ENCODE data around the gene RABAC1. TPM values are rescaled to one million over a fixed set of nuclear protein-coding genes. Genes with fewer than 3 reads are reported as not detected.

RABAC1 gene
- total and polyA plus RNA-seq, 2 donors (not counting 3 experiments of a cell fraction or from before 2014, with no cell fraction given), result 178 to 591 TPM

DNA sequence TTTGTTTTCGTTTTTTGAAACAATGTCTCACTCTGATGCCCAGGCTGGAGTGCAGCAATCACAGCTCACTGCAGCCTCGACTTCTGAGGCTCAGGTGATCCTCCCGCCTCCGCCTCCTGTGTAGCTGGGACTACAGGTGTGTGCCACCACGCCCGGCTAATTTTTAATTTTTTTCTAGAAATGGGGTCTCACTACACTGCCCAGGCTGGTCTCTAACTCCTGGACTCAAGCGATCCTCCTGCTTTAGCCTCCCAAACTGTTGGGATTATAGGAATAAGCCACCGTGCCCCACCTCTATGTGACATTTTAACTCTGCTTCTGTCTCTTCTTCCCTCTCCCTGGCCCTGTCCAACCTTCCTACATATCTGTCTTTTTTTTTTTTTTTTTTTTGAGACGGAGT lies 29.8 kb upstream of the RABAC1 start:
- FAIRE-seq, result no peak
- BruUV-seq (replicated peaks), result no TSS peak
- H2AFZ ChIP-seq (ENCODE audit: low read depth, low read length), result no peak overlapping the region
- H3K9me1 ChIP-seq (replicated peaks; ENCODE audit: control insufficient read depth, extremely low read depth, insufficient read depth, low read length), result no peaks in the 10 kb centered on the region
- DNase-seq (ENCODE audit: low read depth, low spot score), result no peak
- no peak overlapping the region for H3K4me3 ChIP-seq (replicated peaks in 1 of 3; ENCODE audit: insufficient read depth in 1 of 3, low read depth in 1 of 3, low read length in 3 of 3)
- no peak for TF ChIP-seq GATA2 (IDR thresholded peaks at IDR 0.05; ENCODE audit: insufficient read depth, insufficient read length, low read depth, low read length)
- no peak for TF ChIP-seq POLR2A (IDR thresholded peaks at IDR 0.05; ENCODE audit: low read depth, low read length)
- no peak for TF ChIP-seq POLR2AphosphoS5 (IDR thresholded peaks at IDR 0.05; ENCODE audit: insufficient read depth, low read depth, low read length)
- TF ChIP-seq, protein P1, sequence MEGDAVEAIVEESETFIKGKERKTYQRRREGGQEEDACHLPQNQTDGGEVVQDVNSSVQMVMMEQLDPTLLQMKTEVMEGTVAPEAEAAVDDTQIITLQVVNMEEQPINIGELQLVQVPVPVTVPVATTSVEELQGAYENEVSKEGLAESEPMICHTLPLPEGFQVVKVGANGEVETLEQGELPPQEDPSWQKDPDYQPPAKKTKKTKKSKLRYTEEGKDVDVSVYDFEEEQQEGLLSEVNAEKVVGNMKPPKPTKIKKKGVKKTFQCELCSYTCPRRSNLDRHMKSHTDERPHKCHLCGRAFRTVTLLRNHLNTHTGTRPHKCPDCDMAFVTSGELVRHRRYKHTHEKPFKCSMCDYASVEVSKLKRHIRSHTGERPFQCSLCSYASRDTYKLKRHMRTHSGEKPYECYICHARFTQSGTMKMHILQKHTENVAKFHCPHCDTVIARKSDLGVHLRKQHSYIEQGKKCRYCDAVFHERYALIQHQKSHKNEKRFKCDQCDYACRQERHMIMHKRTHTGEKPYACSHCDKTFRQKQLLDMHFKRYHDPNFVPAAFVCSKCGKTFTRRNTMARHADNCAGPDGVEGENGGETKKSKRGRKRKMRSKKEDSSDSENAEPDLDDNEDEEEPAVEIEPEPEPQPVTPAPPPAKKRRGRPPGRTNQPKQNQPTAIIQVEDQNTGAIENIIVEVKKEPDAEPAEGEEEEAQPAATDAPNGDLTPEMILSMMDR (IDR thresholded peaks at IDR 0.05; ENCODE audit: extremely low read depth in 1 of 2, insufficient read depth in 1 of 2, low read depth in 1 of 2, low read length in 2 of 2), result no peak
- TF ChIP-seq, protein P2, sequence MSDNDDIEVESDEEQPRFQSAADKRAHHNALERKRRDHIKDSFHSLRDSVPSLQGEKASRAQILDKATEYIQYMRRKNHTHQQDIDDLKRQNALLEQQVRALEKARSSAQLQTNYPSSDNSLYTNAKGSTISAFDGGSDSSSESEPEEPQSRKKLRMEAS (IDR thresholded peaks at IDR 0.05; ENCODE audit: insufficient read depth, insufficient read length), result no peak
- no peak for TF ChIP-seq MYC (IDR thresholded peaks at IDR 0.05; ENCODE audit: low read depth, low read length)
- TF ChIP-seq FOS (IDR thresholded peaks at IDR 0.05; ENCODE audit: borderline replicate concordance, insufficient read depth, low read length), result no peak
- no peak for TF ChIP-seq JUN (IDR thresholded peaks at IDR 0.05; ENCODE audit: borderline replicate concordance, insufficient read depth, insufficient read length, low read depth)
- TF ChIP-seq EZH2 (IDR thresholded peaks at IDR 0.05; ENCODE audit: borderline replicate concordance, low read depth, low read length, severe bottlenecking), result no peak
- intact Hi-C loops (cut with micrococcal nuclease) (no loop called here), dilution Hi-C loops (cut with MboI; ENCODE audit: extremely low pct_ligation_motif_present, low sequenced_read_pairs) (no loop called here)
- CTCF ChIA-PET, result interaction anchor here (0.8 to 1.8 kb wide), 2 partner anchors 11 to 46 kb away, joined by 3 to 6 read pairs; no protein-coding TSS in a partner anchor
- H3K36me3 ChIP-seq (ENCODE audit: control insufficient read depth in 2 of 2, extremely low read depth in 1 of 2, insufficient read depth in 2 of 2, low read length in 2 of 2), result no peaks in the 10 kb centered on the region
- H3K4me1 ChIP-seq (ENCODE audit: control insufficient read depth, extremely low read depth, insufficient read depth, low read length), result no peaks in the 10 kb centered on the region
- H3K27me3 ChIP-seq (ENCODE audit: control insufficient read depth in 2 of 2, insufficient read depth in 2 of 2, low read length in 2 of 2), result peaks cover 0 to 5% of the 10 kb centered on the region in 2 experiments
- no peaks in the 10 kb centered on the region for H4K20me1 ChIP-seq (replicated peaks; ENCODE audit: control insufficient read depth, extremely low read depth, insufficient read depth, low read length)
- H3K9ac ChIP-seq (replicated peaks; ENCODE audit: extremely low read depth, insufficient read depth, low read length), result no peak overlapping the region
- no peaks in the 10 kb centered on the region for H3K9me3 ChIP-seq (replicated peaks; ENCODE audit: control insufficient read depth, insufficient read depth, low read length)
- POLR2A ChIA-PET, result interaction anchor here (0.6 kb wide), 1 partner anchor 14 kb away, joined by 3 read pairs; no protein-coding TSS in a partner anchor
- H3K4me2 ChIP-seq (ENCODE audit: insufficient read depth, low read length), result no peak overlapping the region
- H3K79me2 ChIP-seq (ENCODE audit: control insufficient read depth, insufficient read depth, low read length), result no peaks in the 10 kb centered on the region
- H3K27ac ChIP-seq (ENCODE audit: insufficient read depth, low read depth, low read length), result no peak overlapping the region

Measured in endothelial cell of umbilical vein (primary cell).